Liver (tissue), 9 donors: ENCODE measurements around the gene TAS2R5. TPM values are rescaled to one million over a fixed set of nuclear protein-coding genes. Genes with fewer than 3 reads are reported as not detected.
"Not testable (repeated sequence)": the region's sequence is repeated elsewhere in the genome, so short reads cannot be mapped to it uniquely, and the experiment has no call there.

Experiments
- DNase-seq: peaks from one replicate; pipeline ENCODE4 v3.0.0-alpha.2; 2017; ENCODE audit warnings: low spot score
- H3K27ac ChIP-seq, 2 donors: one replicate each; pipeline ENCODE4 v1.7.0; 2013; ENCODE audit warnings: inconsistent platforms in 2 of 2, low read length in 2 of 2, control low read depth in 1 of 2, low read depth in 1 of 2, mild to moderate bottlenecking in 1 of 2
- H3K27me3 ChIP-seq, 4 donors: one replicate each; pipeline versions ENCODE4 v1.6.1 to v1.7.0; 2013; ENCODE audit warnings: low read length in 3 of 4, inconsistent platforms in 1 of 4, mild to moderate bottlenecking in 1 of 4, moderate library complexity in 1 of 4; ENCODE audit not compliant: control insufficient read depth in 4 of 4, insufficient read depth in 4 of 4
- H3K36me3 ChIP-seq, 4 donors: one replicate each; pipeline versions ENCODE4 v1.6.1 to v1.7.0; 2013; ENCODE audit warnings: low read length in 3 of 4, mild to moderate bottlenecking in 3 of 4, low read depth in 1 of 4, moderate library complexity in 1 of 4; ENCODE audit not compliant: control insufficient read depth in 4 of 4, insufficient read depth in 3 of 4
- H3K4me1 ChIP-seq, 4 donors: one replicate each; pipeline versions ENCODE4 v1.6.1 to v1.7.0; 2013; ENCODE audit warnings: low read length in 3 of 4, mild to moderate bottlenecking in 3 of 4, moderate library complexity in 1 of 4; ENCODE audit not compliant: control insufficient read depth in 4 of 4, insufficient read depth in 4 of 4
- H3K4me3 ChIP-seq, 3 donors: one replicate each; pipeline versions ENCODE4 v1.6.1 to v1.7.0; 2013; ENCODE audit warnings: low read length in 3 of 3, control low read depth in 1 of 3, low read depth in 1 of 3, mild to moderate bottlenecking in 1 of 3
- H3K9ac ChIP-seq, 2 donors: one replicate each; pipeline ENCODE4 v1.7.0; 2013; ENCODE audit warnings: low read length in 2 of 2, mild to moderate bottlenecking in 2 of 2, moderate library complexity in 2 of 2, control low read depth in 1 of 2, low read depth in 1 of 2
- H3K9me3 ChIP-seq, 4 donors: one replicate each; pipeline versions ENCODE4 v1.6.1 to v1.7.0; 2013; ENCODE audit warnings: low read length in 3 of 4; ENCODE audit not compliant: control insufficient read depth in 4 of 4
- EGR1 ChIP-seq, 2 donors: IDR thresholded peaks; 2 replicates each; pipeline ENCODE4 v1.6.1; 2016 to 2018; ENCODE audit warnings: antibody characterized with exemption in 2 of 2, low read depth in 2 of 2
- FOXA1 ChIP-seq: IDR thresholded peaks from 2 replicates; pipeline ENCODE4 v1.6.1; 2016; ENCODE audit warnings: antibody characterized with exemption
- FOXA2 ChIP-seq: IDR thresholded peaks from 2 replicates; pipeline ENCODE4 v1.6.1; 2016; ENCODE audit warnings: antibody characterized with exemption
- GABPA ChIP-seq, 2 donors: IDR thresholded peaks in 1 of 2; conservative IDR thresholded peaks in 1 of 2; 2 replicates each; pipeline ENCODE4 v1.6.1; 2016; ENCODE audit warnings: antibody characterized with exemption in 2 of 2, mild to moderate bottlenecking in 1 of 2, moderate library complexity in 1 of 2
- HNF4A ChIP-seq, 2 donors: conservative IDR thresholded peaks; 2 replicates each; pipeline ENCODE4 v1.6.1; 2016; ENCODE audit warnings: antibody characterized with exemption in 2 of 2, mild to moderate bottlenecking in 2 of 2
- HNF4G ChIP-seq: IDR thresholded peaks from 2 replicates; pipeline ENCODE4 v1.6.1; 2016; ENCODE audit warnings: antibody characterized with exemption
- JUND ChIP-seq, 2 donors: IDR thresholded peaks; 2 replicates each; pipeline ENCODE4 v1.6.1; 2016; ENCODE audit warnings: antibody characterized with exemption in 2 of 2
- NR2F2 ChIP-seq: IDR thresholded peaks from 2 replicates; pipeline ENCODE4 v1.6.1; 2016; ENCODE audit warnings: antibody characterized with exemption
- RAD21 ChIP-seq, 2 donors: IDR thresholded peaks; 2 replicates each; pipeline ENCODE4 v1.6.1; 2016; ENCODE audit warnings: antibody characterized with exemption in 2 of 2, mild to moderate bottlenecking in 2 of 2
- RXRA ChIP-seq, 2 donors: IDR thresholded peaks; 2 replicates each; pipeline ENCODE4 v1.6.1; 2017 to 2018; ENCODE audit warnings: antibody characterized with exemption in 2 of 2, mild to moderate bottlenecking in 1 of 2
- SP1 ChIP-seq: IDR thresholded peaks from 2 replicates; pipeline ENCODE4 v1.6.1; 2018; ENCODE audit warnings: antibody characterized with exemption, mild to moderate bottlenecking
- TAF1 ChIP-seq: conservative IDR thresholded peaks from 2 replicates; pipeline ENCODE4 v1.6.1; 2016; ENCODE audit warnings: antibody characterized with exemption, mild to moderate bottlenecking
- YY1 ChIP-seq: IDR thresholded peaks from 2 replicates; pipeline ENCODE4 v1.6.1; 2016; ENCODE audit warnings: antibody characterized with exemption, mild to moderate bottlenecking
- WGBS: extraction: QIAGEN DNeasy Blood & Tissue Kit; methylation state at CpG from one replicate; pipeline ENCODE4 v1.1.7; 2013; 5-methylcytosine and 5-hydroxymethylcytosine counted together
- polyA plus RNA-seq, 2 donors: library from polyadenylated mRNA; stranded (reverse) in 1 of 2; unstranded in 1 of 2; fragments of 200-250 nt in 1 of 2; fragments of >200 nt in 1 of 2; fragmentation: Nextera tagmentation in 1 of 2; extraction: Ambion mirVana in 1 of 2; gene quantifications; one replicate each; pipeline versions ENCODE4 v1.2.1 to v1.2.3, GENCODE V29; 2013 to 2015
- total RNA-seq, 2 donors: library from RNA; depleted of rRNA; stranded (reverse); fragments of >200 nt; gene quantifications; one replicate each; pipeline ENCODE4 v1.2.3, GENCODE V29; 2014
- TF ChIP-seq, protein P1 (sequence below): IDR thresholded peaks from 2 replicates; pipeline ENCODE4 v1.6.1; 2016; ENCODE audit warnings: antibody characterized with exemption, mild to moderate bottlenecking
- TF ChIP-seq, protein P2 (sequence below): IDR thresholded peaks from 2 replicates; pipeline ENCODE4 v1.6.1; 2016; ENCODE audit warnings: antibody characterized with exemption
- TF ChIP-seq, protein P3 (sequence below): IDR thresholded peaks from 2 replicates; pipeline ENCODE4 v1.6.1; 2016; ENCODE audit warnings: antibody characterized with exemption
- TF ChIP-seq, protein P4 (sequence below): IDR thresholded peaks from 2 replicates; pipeline ENCODE4 v1.6.1; 2016; ENCODE audit warnings: antibody characterized with exemption
- TF ChIP-seq, protein P5 (sequence below): fragments of 150-350 bp; IDR thresholded peaks from 2 replicates; pipeline ENCODE4 v1.5.1; 2017; ENCODE audit warnings: improper control_type of control experiment, low read depth, low read length; ENCODE audit not compliant: missing input control
- donor health status: healthy.
- donor health status: healthy.
- donor health status: healthy.
- donor health status: healthy.
- donor health status: healthy.

Gene TAS2R5
- total and polyA plus RNA-seq, 4 donors, result 0.05 to 3.6 (median 0.40) TPM

DNA sequence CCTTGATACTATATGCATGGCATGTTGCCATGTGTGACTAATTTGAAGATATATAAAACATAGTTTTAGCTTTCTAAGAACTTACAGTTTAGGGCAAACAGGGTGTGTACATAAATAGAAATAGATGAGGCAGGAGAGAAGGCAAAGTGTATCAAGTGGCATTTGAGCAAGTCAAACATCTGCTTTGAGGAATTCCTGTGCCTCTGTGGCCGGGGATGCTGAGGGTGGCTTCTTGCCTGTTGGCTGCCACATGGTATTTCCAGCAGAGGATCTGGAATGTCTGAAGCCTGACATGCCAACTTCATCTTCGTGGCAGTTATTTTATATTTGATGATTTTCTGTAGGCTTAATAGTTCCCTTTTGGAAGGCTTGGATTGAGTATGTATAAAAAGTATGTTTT, 45.9 kb upstream of the TAS2R5 start:
- Histone ChIP-seq H3K9me3 (no peaks in the 10 kb centered on the region), H3K9ac (no peak overlapping the region), H3K27ac (no peak overlapping the region), H3K27me3 (no peaks in the 10 kb centered on the region), H3K4me3 (no peak overlapping the region), H3K4me1 (peaks cover 5 to 6% (median 6%) of the 10 kb centered on the region in 4 donors), H3K36me3 (peaks cover 22 to 65% (median 51%) of the 10 kb centered on the region in 4 donors)
- no peak for TF ChIP-seq TAF1
- no peak for TF ChIP-seq JUND (IDR thresholded peaks at IDR 0.05)
- TF ChIP-seq NR2F2, result no peak
- no peak for TF ChIP-seq GABPA (IDR thresholded peaks at IDR 0.05 in 1 of 2, conservative IDR thresholded peaks at IDR 0.05 in 1 of 2)
- no peak for TF ChIP-seq HNF4G
- DNase-seq, result no peak
- 89% methylated on average over 2 of the region's 2 CpGs for WGBS

DNA sequence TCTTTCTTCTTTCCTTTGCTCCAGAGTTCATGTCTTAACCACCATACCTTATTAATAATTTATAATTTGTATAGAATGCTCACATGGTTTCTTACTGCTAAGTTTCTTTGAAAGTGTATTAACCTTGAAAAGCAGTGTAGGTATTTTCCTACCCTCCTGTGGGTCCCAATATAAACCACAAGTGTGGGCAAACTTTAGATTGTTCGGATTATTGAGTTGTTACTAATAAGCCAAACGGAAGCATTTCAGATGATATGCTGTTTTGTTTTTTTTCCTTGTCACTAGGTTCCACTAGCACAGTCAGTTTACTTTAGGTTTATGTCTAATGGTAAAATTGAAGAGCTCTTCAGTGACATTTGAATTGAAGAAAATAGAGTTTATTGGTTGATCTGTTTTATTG, 41.6 kb upstream of the TAS2R5 start:
- Histone ChIP-seq H3K4me3 (no peak overlapping the region), H3K27ac (no peak overlapping the region), H3K9me3 (peaks cover 6 to 23% (median 7%) of the 10 kb centered on the region in 4 donors), H3K27me3 (no peaks in the 10 kb centered on the region), H3K36me3 (peaks cover 19 to 82% (median 72%) of the 10 kb centered on the region in 4 donors), H3K9ac (no peak overlapping the region), H3K4me1 (no peaks in the 10 kb centered on the region)
- TF ChIP-seq RXRA (IDR thresholded peaks at IDR 0.05), result no peak
- no peak for TF ChIP-seq EGR1 (IDR thresholded peaks at IDR 0.05; ENCODE audit: low read depth in 2 of 2)
- TF ChIP-seq, protein P1, sequence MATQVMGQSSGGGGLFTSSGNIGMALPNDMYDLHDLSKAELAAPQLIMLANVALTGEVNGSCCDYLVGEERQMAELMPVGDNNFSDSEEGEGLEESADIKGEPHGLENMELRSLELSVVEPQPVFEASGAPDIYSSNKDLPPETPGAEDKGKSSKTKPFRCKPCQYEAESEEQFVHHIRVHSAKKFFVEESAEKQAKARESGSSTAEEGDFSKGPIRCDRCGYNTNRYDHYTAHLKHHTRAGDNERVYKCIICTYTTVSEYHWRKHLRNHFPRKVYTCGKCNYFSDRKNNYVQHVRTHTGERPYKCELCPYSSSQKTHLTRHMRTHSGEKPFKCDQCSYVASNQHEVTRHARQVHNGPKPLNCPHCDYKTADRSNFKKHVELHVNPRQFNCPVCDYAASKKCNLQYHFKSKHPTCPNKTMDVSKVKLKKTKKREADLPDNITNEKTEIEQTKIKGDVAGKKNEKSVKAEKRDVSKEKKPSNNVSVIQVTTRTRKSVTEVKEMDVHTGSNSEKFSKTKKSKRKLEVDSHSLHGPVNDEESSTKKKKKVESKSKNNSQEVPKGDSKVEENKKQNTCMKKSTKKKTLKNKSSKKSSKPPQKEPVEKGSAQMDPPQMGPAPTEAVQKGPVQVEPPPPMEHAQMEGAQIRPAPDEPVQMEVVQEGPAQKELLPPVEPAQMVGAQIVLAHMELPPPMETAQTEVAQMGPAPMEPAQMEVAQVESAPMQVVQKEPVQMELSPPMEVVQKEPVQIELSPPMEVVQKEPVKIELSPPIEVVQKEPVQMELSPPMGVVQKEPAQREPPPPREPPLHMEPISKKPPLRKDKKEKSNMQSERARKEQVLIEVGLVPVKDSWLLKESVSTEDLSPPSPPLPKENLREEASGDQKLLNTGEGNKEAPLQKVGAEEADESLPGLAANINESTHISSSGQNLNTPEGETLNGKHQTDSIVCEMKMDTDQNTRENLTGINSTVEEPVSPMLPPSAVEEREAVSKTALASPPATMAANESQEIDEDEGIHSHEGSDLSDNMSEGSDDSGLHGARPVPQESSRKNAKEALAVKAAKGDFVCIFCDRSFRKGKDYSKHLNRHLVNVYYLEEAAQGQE, result no peak
- TF ChIP-seq HNF4G, result no peak
- no peak for TF ChIP-seq FOXA2
- no peak for TF ChIP-seq HNF4A (conservative IDR thresholded peaks at IDR 0.05)
- TF ChIP-seq RAD21 (IDR thresholded peaks at IDR 0.05), result no peak
- no peak for TF ChIP-seq TAF1
- TF ChIP-seq YY1, result no peak
- no peak for TF ChIP-seq SP1
- TF ChIP-seq, protein P2, sequence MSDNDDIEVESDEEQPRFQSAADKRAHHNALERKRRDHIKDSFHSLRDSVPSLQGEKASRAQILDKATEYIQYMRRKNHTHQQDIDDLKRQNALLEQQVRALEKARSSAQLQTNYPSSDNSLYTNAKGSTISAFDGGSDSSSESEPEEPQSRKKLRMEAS, result no peak
- TF ChIP-seq, protein P3, sequence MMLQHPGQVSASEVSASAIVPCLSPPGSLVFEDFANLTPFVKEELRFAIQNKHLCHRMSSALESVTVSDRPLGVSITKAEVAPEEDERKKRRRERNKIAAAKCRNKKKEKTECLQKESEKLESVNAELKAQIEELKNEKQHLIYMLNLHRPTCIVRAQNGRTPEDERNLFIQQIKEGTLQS, result no peak
- TF ChIP-seq, protein P4, sequence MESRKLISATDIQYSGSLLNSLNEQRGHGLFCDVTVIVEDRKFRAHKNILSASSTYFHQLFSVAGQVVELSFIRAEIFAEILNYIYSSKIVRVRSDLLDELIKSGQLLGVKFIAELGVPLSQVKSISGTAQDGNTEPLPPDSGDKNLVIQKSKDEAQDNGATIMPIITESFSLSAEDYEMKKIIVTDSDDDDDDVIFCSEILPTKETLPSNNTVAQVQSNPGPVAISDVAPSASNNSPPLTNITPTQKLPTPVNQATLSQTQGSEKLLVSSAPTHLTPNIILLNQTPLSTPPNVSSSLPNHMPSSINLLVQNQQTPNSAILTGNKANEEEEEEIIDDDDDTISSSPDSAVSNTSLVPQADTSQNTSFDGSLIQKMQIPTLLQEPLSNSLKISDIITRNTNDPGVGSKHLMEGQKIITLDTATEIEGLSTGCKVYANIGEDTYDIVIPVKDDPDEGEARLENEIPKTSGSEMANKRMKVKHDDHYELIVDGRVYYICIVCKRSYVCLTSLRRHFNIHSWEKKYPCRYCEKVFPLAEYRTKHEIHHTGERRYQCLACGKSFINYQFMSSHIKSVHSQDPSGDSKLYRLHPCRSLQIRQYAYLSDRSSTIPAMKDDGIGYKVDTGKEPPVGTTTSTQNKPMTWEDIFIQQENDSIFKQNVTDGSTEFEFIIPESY, result no peak
- TF ChIP-seq GABPA (IDR thresholded peaks at IDR 0.05 in 1 of 2, conservative IDR thresholded peaks at IDR 0.05 in 1 of 2), result no peak
- TF ChIP-seq, protein P5, sequence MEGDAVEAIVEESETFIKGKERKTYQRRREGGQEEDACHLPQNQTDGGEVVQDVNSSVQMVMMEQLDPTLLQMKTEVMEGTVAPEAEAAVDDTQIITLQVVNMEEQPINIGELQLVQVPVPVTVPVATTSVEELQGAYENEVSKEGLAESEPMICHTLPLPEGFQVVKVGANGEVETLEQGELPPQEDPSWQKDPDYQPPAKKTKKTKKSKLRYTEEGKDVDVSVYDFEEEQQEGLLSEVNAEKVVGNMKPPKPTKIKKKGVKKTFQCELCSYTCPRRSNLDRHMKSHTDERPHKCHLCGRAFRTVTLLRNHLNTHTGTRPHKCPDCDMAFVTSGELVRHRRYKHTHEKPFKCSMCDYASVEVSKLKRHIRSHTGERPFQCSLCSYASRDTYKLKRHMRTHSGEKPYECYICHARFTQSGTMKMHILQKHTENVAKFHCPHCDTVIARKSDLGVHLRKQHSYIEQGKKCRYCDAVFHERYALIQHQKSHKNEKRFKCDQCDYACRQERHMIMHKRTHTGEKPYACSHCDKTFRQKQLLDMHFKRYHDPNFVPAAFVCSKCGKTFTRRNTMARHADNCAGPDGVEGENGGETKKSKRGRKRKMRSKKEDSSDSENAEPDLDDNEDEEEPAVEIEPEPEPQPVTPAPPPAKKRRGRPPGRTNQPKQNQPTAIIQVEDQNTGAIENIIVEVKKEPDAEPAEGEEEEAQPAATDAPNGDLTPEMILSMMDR, result no peak
- TF ChIP-seq JUND (IDR thresholded peaks at IDR 0.05), result no peak
- no peak for TF ChIP-seq FOXA1
- no peak for TF ChIP-seq NR2F2
- DNase-seq, result no peak
- WGBS, result 97% methylated on average over 2 of the region's 2 CpGs

DNA sequence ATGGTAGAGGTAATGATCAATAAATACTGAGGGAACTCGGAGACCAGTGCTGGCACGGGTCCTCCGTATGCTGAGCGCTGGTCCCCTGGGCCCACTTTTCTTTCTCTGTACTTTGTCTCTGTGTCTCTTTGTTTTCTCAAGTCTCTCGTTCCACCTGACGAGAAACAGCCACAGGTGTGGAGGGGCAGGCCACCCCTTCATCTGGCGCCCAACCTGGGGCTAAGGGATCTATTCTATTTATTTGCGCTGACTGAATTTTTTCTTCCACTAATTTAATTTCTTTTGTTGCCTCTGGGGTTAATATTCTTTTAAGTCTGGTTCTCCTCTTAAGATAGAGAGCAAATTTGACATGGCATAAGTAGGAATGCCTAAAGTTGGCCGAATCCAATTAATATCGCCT, 38.1 kb upstream of the TAS2R5 start:
- H3K4me3 ChIP-seq, H3K27me3 ChIP-seq, DNase-seq, H3K9ac ChIP-seq, H3K4me1 ChIP-seq, H3K27ac ChIP-seq: not testable (repeated sequence)
- H3K9me3 ChIP-seq, result peaks cover 6 to 23% (median 7%) of the 10 kb centered on the region in 4 donors
- 98% methylated on average over 10 of the region's 10 CpGs for WGBS
- peaks cover 15 to 56% (median 50%) of the 10 kb centered on the region in 4 donors for H3K36me3 ChIP-seq
